Breast epithelium (tissue), 4 donors: ENCODE data around the gene TUBA3C. TPM values are rescaled to one million over a fixed set of nuclear protein-coding genes. Genes with fewer than 3 reads are reported as not detected.
"Not testable (repeated sequence)": the region's sequence is repeated elsewhere in the genome, so short reads cannot be mapped to it uniquely, and the experiment has no call there.

ENCODE experiments used
- DNase-seq, 2 donors: peaks; one replicate each; pipeline ENCODE4 v3.0.0-alpha.2; 2019; ENCODE audit warnings: low spot score in 2 of 2
- H3K27ac ChIP-seq, 2 donors: fragments of 200-600 bp; sonication (generic) in 1 of 2; one replicate each; pipeline ENCODE4 v1.5.1; 2016 to 2019; ENCODE audit warnings: mild to moderate bottlenecking in 1 of 2
- H3K27me3 ChIP-seq, 2 donors: fragments of 200-600 bp; sonication (generic) in 1 of 2; one replicate each; pipeline versions ENCODE4 v1.5.1 to v1.6.0; 2017 to 2019; ENCODE audit warnings: control low read depth in 1 of 2, mild to moderate bottlenecking in 1 of 2
- H3K36me3 ChIP-seq: fragments of 200-600 bp; one replicate; pipeline ENCODE4 v1.5.1; 2019
- H3K4me1 ChIP-seq, 2 donors: fragments of 200-600 bp; sonication (generic); one replicate each; pipeline ENCODE4 v1.5.1; 2016 to 2019; ENCODE audit warnings: control low read depth in 1 of 2
- H3K4me3 ChIP-seq, 3 donors: fragments of 200-600 bp; sonication (generic); 1 replicate in 2 of 3; 2 replicates in 1 of 3; pipeline ENCODE4 v1.5.1; 2016 to 2019; ENCODE audit warnings: mild to moderate bottlenecking in 3 of 3, moderate library complexity in 2 of 3
- H3K9me3 ChIP-seq, 2 donors: fragments of 200-600 bp; sonication (generic) in 1 of 2; one replicate each; pipeline ENCODE4 v1.5.1; 2016 to 2019; ENCODE audit warnings: control low read depth in 1 of 2
- CTCF ChIP-seq, 3 donors: fragments of 450-650 bp; IDR thresholded peaks; one replicate each; pipeline ENCODE4 v1.5.1; 2016 to 2017; ENCODE audit warnings: antibody characterized with exemption in 3 of 3, mild to moderate bottlenecking in 3 of 3, moderate library complexity in 3 of 3
- POLR2A ChIP-seq: fragments of 450-650 bp; IDR thresholded peaks from one replicate; pipeline ENCODE4 v1.6.1; 2016; ENCODE audit warnings: antibody characterized with exemption, mild to moderate bottlenecking, moderate library complexity
- POLR2AphosphoS5 ChIP-seq, 3 donors: sonication (generic); formaldehyde crosslinking; IDR thresholded peaks; one replicate each; pipeline ENCODE4 v1.6.1; 2017; ENCODE audit warnings: antibody characterized with exemption in 3 of 3
- intact Hi-C: fragments of 100-400 bp; cut with DNase I; formaldehyde crosslinking; loops from one replicate; pipeline ENCODE4 v1.15.1; 2023; ENCODE audit warnings: low total_unique reads
- total RNA-seq, 3 donors: library from RNA; depleted of rRNA; stranded (reverse); fragments of >200 nt; gene quantifications; one replicate each; pipeline ENCODE4 v1.1.0, GENCODE V29; 2016

The TUBA3C gene
- total RNA-seq, 3 donors from 2014 or later = not detected

GRCh38 chr13:19179916-19180315, 1.7 kb downstream of the TUBA3C start:
- H3K27me3 ChIP-seq = no peaks in the 10 kb centered on the region
- intact Hi-C loops = no loop called here
- TF ChIP-seq POLR2AphosphoS5 (IDR thresholded peaks at IDR 0.05) (no peak), CTCF (IDR thresholded peaks at IDR 0.05) (no peak), POLR2A (no peak)
- no peaks in the 10 kb centered on the region for H3K9me3 ChIP-seq
- no peak overlapping the region for H3K27ac ChIP-seq
- no peaks in the 10 kb centered on the region for H3K4me1 ChIP-seq
- no peak overlapping the region for H3K4me3 ChIP-seq
- no peak for DNase-seq
- no peaks in the 10 kb centered on the region for H3K36me3 ChIP-seq

- intact Hi-C loops = no loop called here
- TF ChIP-seq POLR2A (no peak), POLR2AphosphoS5 (IDR thresholded peaks at IDR 0.05) (no peak), CTCF (IDR thresholded peaks at IDR 0.05) (no peak)
These were observed 2.6 kb downstream of the TUBA3C start for GRCh38 chr13:19178901-19179593.

GRCh38 chr13:19176981-19177776, 4.4 kb downstream of the TUBA3C start:
- H3K4me3 ChIP-seq, H3K27me3 ChIP-seq, H3K27ac ChIP-seq, intact Hi-C loops, DNase-seq, H3K36me3 ChIP-seq, H3K9me3 ChIP-seq, H3K4me1 ChIP-seq: not testable (repeated sequence)

More at GRCh38 chr13:19178901-19179593, 2.6 kb downstream of the TUBA3C start:
- Histone ChIP-seq H3K9me3 (no peaks in the 10 kb centered on the region), H3K27me3 (no peaks in the 10 kb centered on the region), H3K27ac (no peak overlapping the region), H3K36me3 (no peaks in the 10 kb centered on the region), H3K4me3 (no peak overlapping the region), H3K4me1 (no peaks in the 10 kb centered on the region)
- DNase-seq = no peak

- DNase-seq = no peak
- TF ChIP-seq POLR2A (no peak), POLR2AphosphoS5 (IDR thresholded peaks at IDR 0.05) (no peak), CTCF (IDR thresholded peaks at IDR 0.05) (no peak)
- Histone ChIP-seq H3K4me3 (no peak overlapping the region), H3K36me3 (no peaks in the 10 kb centered on the region), H3K27ac (no peak overlapping the region), H3K9me3 (no peaks in the 10 kb centered on the region), H3K27me3 (no peaks in the 10 kb centered on the region), H3K4me1 (no peaks in the 10 kb centered on the region)
- intact Hi-C loops = no loop called here
These were observed 7.9 kb downstream of the TUBA3C start for GRCh38 chr13:19173752-19174151.

- Histone ChIP-seq H3K27ac (no peak overlapping the region), H3K4me1 (no peaks in the 10 kb centered on the region), H3K27me3 (no peaks in the 10 kb centered on the region), H3K9me3 (no peaks in the 10 kb centered on the region), H3K4me3 (no peak overlapping the region), H3K36me3 (no peaks in the 10 kb centered on the region)
- TF ChIP-seq POLR2AphosphoS5 (IDR thresholded peaks at IDR 0.05) = no peak
- TF ChIP-seq POLR2A = no peak
- TF ChIP-seq CTCF (IDR thresholded peaks at IDR 0.05) = no peak
- DNase-seq = no peak
- intact Hi-C loops = no loop called here
These were observed 9.0 kb downstream of the TUBA3C start for GRCh38 chr13:19172647-19173030.
